ENCODE results near the gene CLIP2.

- TF ChIP-seq GFI1B (tag by site-specific recombination; IDR thresholded peaks at IDR 0.05), result no peak
- no peak for TF ChIP-seq YY2 (tag by site-specific recombination; IDR thresholded peaks at IDR 0.05)
- TF ChIP-seq ZNF548 (tag by site-specific recombination; IDR thresholded peaks at IDR 0.05), result no peak
- no peak for TF ChIP-seq ZNF776 (tag by site-specific recombination; IDR thresholded peaks at IDR 0.05; ENCODE audit: borderline replicate concordance)
These were observed 121.6 kb downstream of the CLIP2 start for GRCh38 chr7:74410772-74411171.

Data from HEK293 (cell line).